ENCODE results near the gene ATRNL1.

GRCh38 chr10:115239761-115240160 is 146.6 kb downstream of the ATRNL1 start:
- TF ChIP-seq, protein P1, sequence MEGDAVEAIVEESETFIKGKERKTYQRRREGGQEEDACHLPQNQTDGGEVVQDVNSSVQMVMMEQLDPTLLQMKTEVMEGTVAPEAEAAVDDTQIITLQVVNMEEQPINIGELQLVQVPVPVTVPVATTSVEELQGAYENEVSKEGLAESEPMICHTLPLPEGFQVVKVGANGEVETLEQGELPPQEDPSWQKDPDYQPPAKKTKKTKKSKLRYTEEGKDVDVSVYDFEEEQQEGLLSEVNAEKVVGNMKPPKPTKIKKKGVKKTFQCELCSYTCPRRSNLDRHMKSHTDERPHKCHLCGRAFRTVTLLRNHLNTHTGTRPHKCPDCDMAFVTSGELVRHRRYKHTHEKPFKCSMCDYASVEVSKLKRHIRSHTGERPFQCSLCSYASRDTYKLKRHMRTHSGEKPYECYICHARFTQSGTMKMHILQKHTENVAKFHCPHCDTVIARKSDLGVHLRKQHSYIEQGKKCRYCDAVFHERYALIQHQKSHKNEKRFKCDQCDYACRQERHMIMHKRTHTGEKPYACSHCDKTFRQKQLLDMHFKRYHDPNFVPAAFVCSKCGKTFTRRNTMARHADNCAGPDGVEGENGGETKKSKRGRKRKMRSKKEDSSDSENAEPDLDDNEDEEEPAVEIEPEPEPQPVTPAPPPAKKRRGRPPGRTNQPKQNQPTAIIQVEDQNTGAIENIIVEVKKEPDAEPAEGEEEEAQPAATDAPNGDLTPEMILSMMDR (IDR thresholded peaks at IDR 0.05; ENCODE audit: low read depth, low read length), result no peak
- TF ChIP-seq EZH2phosphoT487 (IDR thresholded peaks at IDR 0.05; ENCODE audit: low read depth), result no peak
